Measurements from ENCODE around the gene CLBA1. TPM values are rescaled to one million over a fixed set of nuclear protein-coding genes. Genes with fewer than 3 reads are reported as not detected.

Gene CLBA1
- total RNA-seq, 2 experiments from 2014 or later: 0.40 to 0.43 TPM

GRCh38 chr14:105010891-105011291 lies 25.3 kb downstream of the CLBA1 start:
- CTCF ChIA-PET: interaction anchor here (0.9 to 1.2 kb wide), 2 partner anchors 35 to 60 kb away, joined by 3 to 4 read pairs; no protein-coding TSS in a partner anchor
- no peak for DNase-seq
- no peaks in the 10 kb centered on the region for H3K9me3 Mint-ChIP-seq
- no peaks in the 10 kb centered on the region for H3K27me3 Mint-ChIP-seq (ENCODE audit: low read depth)
- H3K4me3 Mint-ChIP-seq: no peak overlapping the region
- no peak overlapping the region for H3K27ac Mint-ChIP-seq
- intact Hi-C loops (cut with micrococcal nuclease): loop anchor here (5.0 kb wide), 1 partner anchor 36 kb away; no protein-coding TSS in a partner anchor
- H3K36me3 Mint-ChIP-seq (ENCODE audit: low read depth): peaks cover 25% of the 10 kb centered on the region
- H3K4me1 Mint-ChIP-seq (ENCODE audit: low read depth): peaks cover 15% of the 10 kb centered on the region

GRCh38 chr14:105011312-105011990 lies 25.9 kb downstream of the CLBA1 start:
- H3K27ac Mint-ChIP-seq: no peak overlapping the region
- CTCF ChIA-PET: interaction anchor here (0.7 to 1.2 kb wide), 3 partner anchors 18 to 59 kb away, joined by 3 to 4 read pairs (median 4); no protein-coding TSS in a partner anchor
- peaks cover 30% of the 10 kb centered on the region for H3K36me3 Mint-ChIP-seq (ENCODE audit: low read depth)
- H3K4me1 Mint-ChIP-seq (ENCODE audit: low read depth): peaks cover 20% of the 10 kb centered on the region
- no peaks in the 10 kb centered on the region for H3K9me3 Mint-ChIP-seq
- intact Hi-C loops (cut with micrococcal nuclease): loop anchor here (5.0 kb wide), 1 partner anchor 36 kb away; no protein-coding TSS in a partner anchor
- no peak for DNase-seq
- no peaks in the 10 kb centered on the region for H3K27me3 Mint-ChIP-seq (ENCODE audit: low read depth)
- H3K4me3 Mint-ChIP-seq: no peak overlapping the region

- no peak for DNase-seq
- H3K27me3 Mint-ChIP-seq (ENCODE audit: low read depth): no peaks in the 10 kb centered on the region
- H3K9me3 Mint-ChIP-seq: no peaks in the 10 kb centered on the region
- no peak overlapping the region for H3K27ac Mint-ChIP-seq
- intact Hi-C loops (cut with micrococcal nuclease): loop anchor here (5.0 kb wide), 1 partner anchor 35 kb away; no protein-coding TSS in a partner anchor
- peaks cover 26% of the 10 kb centered on the region for H3K4me1 Mint-ChIP-seq (ENCODE audit: low read depth)
- CTCF ChIA-PET: interaction anchor here (0.7 kb wide), 1 partner anchor 19 kb away, joined by 4 read pairs; no protein-coding TSS in a partner anchor
- H3K4me3 Mint-ChIP-seq: no peak overlapping the region
- peaks cover 37% of the 10 kb centered on the region for H3K36me3 Mint-ChIP-seq (ENCODE audit: low read depth)
These were observed 26.8 kb downstream of the CLBA1 start for GRCh38 chr14:105012171-105012985.

GRCh38 chr14:105013150-105013785 lies 27.7 kb downstream of the CLBA1 start:
- Mint-ChIP-seq H3K9me3 (no peaks in the 10 kb centered on the region), H3K4me1 (ENCODE audit: low read depth) (peaks cover 33% of the 10 kb centered on the region), H3K36me3 (ENCODE audit: low read depth) (peaks cover 41% of the 10 kb centered on the region), H3K27me3 (ENCODE audit: low read depth) (no peaks in the 10 kb centered on the region), H3K27ac (no peak overlapping the region), H3K4me3 (no peak overlapping the region)
- CTCF ChIA-PET: no interaction called here
- intact Hi-C loops (cut with micrococcal nuclease): loop anchor here (5.0 kb wide), 1 partner anchor 34 kb away; no protein-coding TSS in a partner anchor
- no peak for DNase-seq

GRCh38 chr14:105014032-105014431 lies 28.4 kb downstream of the CLBA1 start:
- CTCF ChIA-PET: interaction anchor here (1.3 kb wide), 1 partner anchor 37 kb away, joined by 4 read pairs; no protein-coding TSS in a partner anchor
- peaks cover 47% of the 10 kb centered on the region for H3K36me3 Mint-ChIP-seq (ENCODE audit: low read depth)
- DNase-seq: no peak
- peaks cover 40% of the 10 kb centered on the region for H3K4me1 Mint-ChIP-seq (ENCODE audit: low read depth)
- no peak overlapping the region for H3K27ac Mint-ChIP-seq
- no peaks in the 10 kb centered on the region for H3K9me3 Mint-ChIP-seq
- no peak overlapping the region for H3K4me3 Mint-ChIP-seq
- intact Hi-C loops (cut with micrococcal nuclease): loop anchor here (5.0 kb wide), 1 partner anchor 33 kb away; no protein-coding TSS in a partner anchor
- H3K27me3 Mint-ChIP-seq (ENCODE audit: low read depth): no peaks in the 10 kb centered on the region

GRCh38 chr14:105014631-105015030 lies 29.0 kb downstream of the CLBA1 start:
- no peak overlapping the region for H3K4me3 Mint-ChIP-seq
- CTCF ChIA-PET: interaction anchor here (1.3 kb wide), 1 partner anchor 38 kb away, joined by 4 read pairs; no protein-coding TSS in a partner anchor
- H3K27ac Mint-ChIP-seq: no peak overlapping the region
- no peaks in the 10 kb centered on the region for H3K27me3 Mint-ChIP-seq (ENCODE audit: low read depth)
- peaks cover 46% of the 10 kb centered on the region for H3K4me1 Mint-ChIP-seq (ENCODE audit: low read depth)
- H3K36me3 Mint-ChIP-seq (ENCODE audit: low read depth): peaks cover 49% of the 10 kb centered on the region
- no peak for DNase-seq
- H3K9me3 Mint-ChIP-seq: no peaks in the 10 kb centered on the region
- intact Hi-C loops (cut with micrococcal nuclease): loop anchor here (5.0 kb wide), 1 partner anchor 33 kb away; no protein-coding TSS in a partner anchor

GRCh38 chr14:105015242-105015641 lies 29.7 kb downstream of the CLBA1 start:
- intact Hi-C loops (cut with micrococcal nuclease): no loop called here

GRCh38 chr14:105015905-105016304 lies 30.3 kb downstream of the CLBA1 start:
- CTCF ChIA-PET: interaction anchor here (1.2 kb wide), 1 partner anchor 41 kb away, joined by 3 read pairs; no protein-coding TSS in a partner anchor
- intact Hi-C loops (cut with micrococcal nuclease): no loop called here
- peaks cover 51% of the 10 kb centered on the region for H3K4me1 Mint-ChIP-seq (ENCODE audit: low read depth)
- no peak for DNase-seq
- H3K27ac Mint-ChIP-seq: no peak overlapping the region
- peaks cover 50% of the 10 kb centered on the region for H3K36me3 Mint-ChIP-seq (ENCODE audit: low read depth)
- no peaks in the 10 kb centered on the region for H3K9me3 Mint-ChIP-seq
- H3K27me3 Mint-ChIP-seq (ENCODE audit: low read depth): no peaks in the 10 kb centered on the region
- no peak overlapping the region for H3K4me3 Mint-ChIP-seq

More at GRCh38 chr14:105015242-105015641, 29.7 kb downstream of the CLBA1 start:
- Mint-ChIP-seq H3K36me3 (ENCODE audit: low read depth) (peaks cover 52% of the 10 kb centered on the region), H3K4me1 (ENCODE audit: low read depth) (peaks cover 50% of the 10 kb centered on the region), H3K27ac (no peak overlapping the region), H3K9me3 (no peaks in the 10 kb centered on the region), H3K27me3 (ENCODE audit: low read depth) (no peaks in the 10 kb centered on the region), H3K4me3 (no peak overlapping the region)
- CTCF ChIA-PET: interaction anchor here (1.2 to 1.3 kb wide), 2 partner anchors 39 to 40 kb away, joined by 3 to 4 read pairs; no protein-coding TSS in a partner anchor
- no peak for DNase-seq

GRCh38 chr14:105018414-105018813 lies 32.8 kb downstream of the CLBA1 start:
- Mint-ChIP-seq H3K9me3 (no peaks in the 10 kb centered on the region), H3K4me1 (ENCODE audit: low read depth) (peaks cover 66% of the 10 kb centered on the region), H3K27me3 (ENCODE audit: low read depth) (no peaks in the 10 kb centered on the region), H3K4me3 (peak overlapping the region; percentile 90), H3K27ac (no peak overlapping the region), H3K36me3 (ENCODE audit: low read depth) (peaks cover 42% of the 10 kb centered on the region)
- DNase-seq: no peak
- intact Hi-C loops (cut with micrococcal nuclease): no loop called here
- CTCF ChIA-PET: interaction anchor here (0.7 to 2.8 kb wide), 4 partner anchors 27 to 68 kb away, joined by 3 to 21 read pairs (median 4); partner anchors contain the start of gene GPR132

- H3K9me3 Mint-ChIP-seq: no peaks in the 10 kb centered on the region
- CTCF ChIA-PET: interaction anchor here (0.6 to 2.8 kb wide), 6 partner anchors 13 to 46 kb away, joined by 3 to 21 read pairs (median 4); no protein-coding TSS in a partner anchor
- DNase-seq: peak; percentile 66
- peak overlapping the region; percentile 90 for H3K4me3 Mint-ChIP-seq
- H3K27ac Mint-ChIP-seq: peak overlapping the region; percentile 79
- intact Hi-C loops (cut with micrococcal nuclease): loop anchor here (2.0 to 5.0 kb wide), 3 partner anchors 43 to 281 kb away; partner anchors contain the start of gene BRF1
- H3K36me3 Mint-ChIP-seq (ENCODE audit: low read depth): peaks cover 42% of the 10 kb centered on the region
- no peaks in the 10 kb centered on the region for H3K27me3 Mint-ChIP-seq (ENCODE audit: low read depth)
- peaks cover 71% of the 10 kb centered on the region for H3K4me1 Mint-ChIP-seq (ENCODE audit: low read depth)
These were observed 34.5 kb downstream of the CLBA1 start for GRCh38 chr14:105019861-105020814.

Measured in activated naive CD4-positive, alpha-beta T cell treated with anti-CD3 and anti-CD28 coated beads for 36 hours (primary cell).